Measurements from ENCODE around the gene ASB15.
A peak's percentile ranks its signal among the peaks of the same experiment; 100 is the strongest.

The ASB15 gene

DNA sequence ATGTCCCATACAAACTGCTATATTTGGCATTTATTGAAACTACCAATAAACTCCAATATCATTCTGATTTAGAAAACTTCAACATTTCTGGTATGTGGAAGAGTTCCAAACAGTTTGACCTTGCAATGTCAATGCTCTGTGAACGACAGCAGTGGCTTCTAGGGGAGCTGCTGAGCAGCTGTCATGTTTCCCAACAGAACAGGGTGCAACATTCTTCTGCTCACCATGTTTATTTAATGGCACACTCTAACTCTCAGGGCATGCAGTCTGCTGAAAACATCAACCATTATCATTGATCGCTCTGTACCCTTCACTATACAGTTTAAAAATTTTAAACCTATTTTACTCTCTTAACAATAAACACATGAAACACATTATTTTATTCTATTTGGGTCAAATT lies 79.9 kb downstream of the ASB15 start:
- CTCF ChIA-PET: interaction anchor here (1.0 to 1.5 kb wide), 2 partner anchors 15 to 183 kb away, joined by 3 to 7 read pairs; no protein-coding TSS in a partner anchor
- POLR2A ChIA-PET: no interaction called here

DNA sequence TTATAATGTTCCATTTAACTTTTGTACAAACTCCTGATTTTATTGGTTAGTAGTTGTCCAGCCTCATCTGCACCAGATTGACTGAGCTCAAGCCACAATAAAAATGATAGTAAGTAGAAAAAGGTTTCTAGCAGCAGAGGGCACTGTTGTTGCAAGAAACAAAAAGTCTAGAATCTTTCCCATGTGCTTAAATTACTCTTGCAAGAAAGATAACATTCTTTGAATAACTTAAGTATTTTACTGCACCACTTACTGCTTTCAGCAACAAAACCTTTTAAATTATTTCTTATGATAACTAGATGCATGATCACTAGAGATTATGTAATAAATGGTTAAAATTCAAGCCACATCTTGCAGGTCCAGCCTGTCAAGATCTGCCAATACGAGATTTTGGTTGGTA lies 81.1 kb downstream of the ASB15 start:
- POLR2A ChIA-PET: interaction anchor here (1.0 kb wide), 1 partner anchor 66 kb away, joined by 4 read pairs; the partner anchor contains the start of gene WASL
- peak; percentile 26 for DNase-seq (ENCODE audit: extremely low spot score)
- no peak for TF ChIP-seq FOXK2 (IDR thresholded peaks at IDR 0.05)
- TF ChIP-seq TARDBP (IDR thresholded peaks at IDR 0.05): no peak
- TF ChIP-seq BHLHE40 (IDR thresholded peaks at IDR 0.05; ENCODE audit: borderline replicate concordance): no peak
- no peak for TF ChIP-seq HDGF (IDR thresholded peaks at IDR 0.05; ENCODE audit: borderline replicate concordance)
- no peak for TF ChIP-seq ZNF384 (IDR thresholded peaks at IDR 0.05)
- no peak for TF ChIP-seq CTBP1 (IDR thresholded peaks at IDR 0.05; ENCODE audit: borderline replicate concordance)
- no peak for TF ChIP-seq FOXA1 (IDR thresholded peaks at IDR 0.05)
- no peak for TF ChIP-seq ELF4 (IDR thresholded peaks at IDR 0.05)
- no peak for TF ChIP-seq SP1 (IDR thresholded peaks at IDR 0.05)
- no peak for TF ChIP-seq ARNT (IDR thresholded peaks at IDR 0.05)
- TF ChIP-seq, protein P1, sequence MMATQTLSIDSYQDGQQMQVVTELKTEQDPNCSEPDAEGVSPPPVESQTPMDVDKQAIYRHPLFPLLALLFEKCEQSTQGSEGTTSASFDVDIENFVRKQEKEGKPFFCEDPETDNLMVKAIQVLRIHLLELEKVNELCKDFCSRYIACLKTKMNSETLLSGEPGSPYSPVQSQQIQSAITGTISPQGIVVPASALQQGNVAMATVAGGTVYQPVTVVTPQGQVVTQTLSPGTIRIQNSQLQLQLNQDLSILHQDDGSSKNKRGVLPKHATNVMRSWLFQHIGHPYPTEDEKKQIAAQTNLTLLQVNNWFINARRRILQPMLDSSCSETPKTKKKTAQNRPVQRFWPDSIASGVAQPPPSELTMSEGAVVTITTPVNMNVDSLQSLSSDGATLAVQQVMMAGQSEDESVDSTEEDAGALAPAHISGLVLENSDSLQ (IDR thresholded peaks at IDR 0.05): no peak
- CTCF ChIA-PET: interaction anchor here (0.7 to 1.5 kb wide), 6 partner anchors 8 to 182 kb away, joined by 3 to 7 read pairs (median 3); no protein-coding TSS in a partner anchor

More for the DNA sequence above, 79.9 kb downstream of the ASB15 start:
- TF ChIP-seq SUZ12 (IDR thresholded peaks at IDR 0.05): no peak
- TF ChIP-seq HDGF (IDR thresholded peaks at IDR 0.05; ENCODE audit: borderline replicate concordance): no peak
- TF ChIP-seq FOXM1 (IDR thresholded peaks at IDR 0.05; ENCODE audit: borderline replicate concordance): no peak
- no peak for TF ChIP-seq NFRKB (IDR thresholded peaks at IDR 0.05)
- TF ChIP-seq ARNT (IDR thresholded peaks at IDR 0.05): no peak
- no peak for TF ChIP-seq FOXA1 (IDR thresholded peaks at IDR 0.05)
- no peak for TF ChIP-seq FOXK2 (IDR thresholded peaks at IDR 0.05)
- no peak for TF ChIP-seq ZNF384 (IDR thresholded peaks at IDR 0.05)
- TF ChIP-seq ELF4 (IDR thresholded peaks at IDR 0.05): no peak
- TF ChIP-seq, protein P1 (IDR thresholded peaks at IDR 0.05): no peak
- DNase-seq (ENCODE audit: extremely low spot score): no peak

DNA sequence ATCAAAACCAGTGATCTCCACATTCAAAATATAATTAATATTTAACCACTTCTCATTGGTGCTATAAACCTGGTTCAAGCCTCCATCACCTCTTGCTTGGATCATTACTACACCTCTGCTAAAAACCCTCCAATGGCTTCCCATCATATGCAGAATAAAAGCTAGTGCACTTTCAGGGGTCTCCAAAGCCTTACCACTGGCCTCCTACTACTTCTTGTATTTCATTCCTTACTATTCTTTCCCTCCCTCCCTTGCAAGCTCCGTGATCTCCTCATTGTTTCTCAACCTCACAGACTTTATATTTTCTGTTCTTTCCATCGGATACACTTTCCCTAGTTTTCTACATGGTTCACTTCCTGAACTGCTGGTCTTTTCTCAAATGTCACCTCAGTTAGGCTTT lies 85.5 kb downstream of the ASB15 start:
- TF ChIP-seq CTBP1 (IDR thresholded peaks at IDR 0.05; ENCODE audit: borderline replicate concordance): no peak
- no peak for TF ChIP-seq BHLHE40 (IDR thresholded peaks at IDR 0.05; ENCODE audit: borderline replicate concordance)
- no peak for TF ChIP-seq NFRKB (IDR thresholded peaks at IDR 0.05)
- TF ChIP-seq HDGF (IDR thresholded peaks at IDR 0.05; ENCODE audit: borderline replicate concordance): no peak
- TF ChIP-seq L3MBTL2 (conservative IDR thresholded peaks at IDR 0.05): no peak
- TF ChIP-seq SUZ12 (IDR thresholded peaks at IDR 0.05): no peak
- no peak for TF ChIP-seq ZNF384 (IDR thresholded peaks at IDR 0.05)
- no peak for TF ChIP-seq ARNT (IDR thresholded peaks at IDR 0.05)
- no peak for TF ChIP-seq FOXM1 (IDR thresholded peaks at IDR 0.05; ENCODE audit: borderline replicate concordance)
- TF ChIP-seq LEF1 (IDR thresholded peaks at IDR 0.05; ENCODE audit: borderline replicate concordance): no peak
- TF ChIP-seq ELF4 (IDR thresholded peaks at IDR 0.05): no peak
- TF ChIP-seq FOXA1 (IDR thresholded peaks at IDR 0.05): no peak
- TF ChIP-seq, protein P1 (IDR thresholded peaks at IDR 0.05): no peak
- TF ChIP-seq FOXK2 (IDR thresholded peaks at IDR 0.05): no peak
- TF ChIP-seq SP1 (IDR thresholded peaks at IDR 0.05): no peak
- no peak for TF ChIP-seq TARDBP (IDR thresholded peaks at IDR 0.05)
- DNase-seq (ENCODE audit: extremely low spot score): no peak
- CTCF ChIA-PET: interaction anchor here (0.7 kb wide), 1 partner anchor 14 kb away, joined by 3 read pairs; no protein-coding TSS in a partner anchor
- POLR2A ChIA-PET: no interaction called here

DNA sequence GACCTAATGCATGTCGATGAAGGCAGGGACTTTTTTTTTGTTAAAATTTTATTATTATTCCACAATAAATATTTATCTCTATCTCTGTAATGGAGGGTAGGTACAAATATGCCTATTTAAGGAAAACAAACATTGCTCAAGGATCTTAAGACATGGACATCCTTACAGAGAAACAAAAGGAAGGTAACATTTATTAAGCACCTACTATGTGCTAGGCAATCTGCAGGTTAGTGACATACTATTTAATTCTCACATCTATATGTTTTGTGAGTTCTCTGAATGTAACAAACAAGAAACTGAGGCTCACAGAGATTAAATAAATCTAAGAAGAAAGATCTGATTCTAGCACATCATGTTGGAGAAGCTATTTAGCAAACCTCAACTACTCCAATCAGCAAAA lies 86.1 kb downstream of the ASB15 start:
- DNase-seq (ENCODE audit: extremely low spot score): no peak
- POLR2A ChIA-PET: no interaction called here
- TF ChIP-seq FOXM1 (IDR thresholded peaks at IDR 0.05; ENCODE audit: borderline replicate concordance) (no peak), FOXK2 (IDR thresholded peaks at IDR 0.05) (no peak), SP1 (IDR thresholded peaks at IDR 0.05) (no peak), ELF4 (IDR thresholded peaks at IDR 0.05) (no peak)
- CTCF ChIA-PET: no interaction called here

All from HEK293T (cell line).